LNCaP clone FGC (cell line): ENCODE measurements around the gene PCDH9.

Experiments used
- DNase-seq: peaks from one replicate; pipeline ENCODE4 v3.0.0-alpha.2; 2011; ENCODE audit warnings: low read depth
- H3K4me3 ChIP-seq: 2 replicates; pipeline ENCODE4 v1.5.1; 2011; ENCODE audit warnings: mild to moderate bottlenecking, low read depth, low read length, control low read depth
- TF ChIP-seq, protein P1 (sequence below): IDR thresholded peaks from 2 replicates; pipeline ENCODE4 v1.5.1; 2012; ENCODE audit warnings: mild to moderate bottlenecking; ENCODE audit not compliant: control insufficient read depth, insufficient read depth; ENCODE audit errors: extremely low read depth

PCDH9 gene

DNA sequence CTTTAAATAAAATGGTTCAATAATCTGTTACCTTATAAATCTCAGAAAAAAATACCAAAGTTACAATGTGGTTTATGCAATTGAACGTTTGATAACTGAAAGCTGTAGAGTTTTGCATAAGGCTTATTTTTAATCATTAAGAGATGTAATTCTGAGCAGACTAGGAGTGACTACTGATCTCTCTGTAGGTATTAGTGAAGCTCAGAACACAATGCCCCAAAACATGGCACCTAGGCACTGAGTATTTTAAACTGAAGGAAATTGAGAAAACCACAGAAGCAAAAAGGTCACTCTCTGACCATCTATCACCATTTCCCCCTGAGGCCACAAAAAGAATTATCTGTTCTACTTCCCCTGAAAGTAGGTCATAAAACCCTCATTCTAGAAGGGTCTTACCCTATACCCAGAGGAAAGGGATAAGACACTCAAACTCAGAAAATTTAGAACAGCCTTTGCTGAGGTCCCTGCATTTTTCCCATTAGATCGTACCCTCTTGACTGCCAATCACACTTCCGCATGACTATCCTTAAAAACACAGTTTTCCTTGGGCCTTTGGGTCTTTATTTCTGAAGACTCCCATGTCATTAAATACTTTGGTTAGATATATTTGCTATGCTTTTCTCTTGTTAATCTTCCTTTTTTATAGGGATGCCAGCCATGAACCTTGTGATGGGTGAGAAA lies 158.1 kb downstream of the PCDH9 start:
- no peak overlapping the region for H3K4me3 ChIP-seq
- DNase-seq = no peak
- TF ChIP-seq, protein P1, sequence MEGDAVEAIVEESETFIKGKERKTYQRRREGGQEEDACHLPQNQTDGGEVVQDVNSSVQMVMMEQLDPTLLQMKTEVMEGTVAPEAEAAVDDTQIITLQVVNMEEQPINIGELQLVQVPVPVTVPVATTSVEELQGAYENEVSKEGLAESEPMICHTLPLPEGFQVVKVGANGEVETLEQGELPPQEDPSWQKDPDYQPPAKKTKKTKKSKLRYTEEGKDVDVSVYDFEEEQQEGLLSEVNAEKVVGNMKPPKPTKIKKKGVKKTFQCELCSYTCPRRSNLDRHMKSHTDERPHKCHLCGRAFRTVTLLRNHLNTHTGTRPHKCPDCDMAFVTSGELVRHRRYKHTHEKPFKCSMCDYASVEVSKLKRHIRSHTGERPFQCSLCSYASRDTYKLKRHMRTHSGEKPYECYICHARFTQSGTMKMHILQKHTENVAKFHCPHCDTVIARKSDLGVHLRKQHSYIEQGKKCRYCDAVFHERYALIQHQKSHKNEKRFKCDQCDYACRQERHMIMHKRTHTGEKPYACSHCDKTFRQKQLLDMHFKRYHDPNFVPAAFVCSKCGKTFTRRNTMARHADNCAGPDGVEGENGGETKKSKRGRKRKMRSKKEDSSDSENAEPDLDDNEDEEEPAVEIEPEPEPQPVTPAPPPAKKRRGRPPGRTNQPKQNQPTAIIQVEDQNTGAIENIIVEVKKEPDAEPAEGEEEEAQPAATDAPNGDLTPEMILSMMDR = no peak

DNA sequence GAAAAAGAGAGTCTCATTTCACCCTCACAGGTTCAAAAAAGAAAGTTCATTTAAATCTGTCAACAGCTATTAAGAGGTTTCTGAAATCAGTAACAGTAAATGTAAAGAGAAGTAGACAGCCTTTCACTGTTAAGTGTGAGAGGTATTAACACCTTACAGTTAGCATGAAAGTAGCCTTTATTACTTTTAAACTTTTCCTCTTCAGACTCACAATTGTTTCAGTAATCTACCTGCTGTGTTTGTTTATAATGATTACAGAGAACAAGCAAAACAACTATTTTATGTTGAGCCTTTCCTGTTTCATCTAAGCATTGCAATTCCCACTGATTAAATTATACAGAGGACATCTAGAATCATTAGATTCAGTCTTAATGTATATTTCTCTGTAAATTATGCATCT lies 159.8 kb downstream of the PCDH9 start:
- H3K4me3 ChIP-seq = no peak overlapping the region
- no peak for DNase-seq
- TF ChIP-seq, protein P1 = no peak

DNA sequence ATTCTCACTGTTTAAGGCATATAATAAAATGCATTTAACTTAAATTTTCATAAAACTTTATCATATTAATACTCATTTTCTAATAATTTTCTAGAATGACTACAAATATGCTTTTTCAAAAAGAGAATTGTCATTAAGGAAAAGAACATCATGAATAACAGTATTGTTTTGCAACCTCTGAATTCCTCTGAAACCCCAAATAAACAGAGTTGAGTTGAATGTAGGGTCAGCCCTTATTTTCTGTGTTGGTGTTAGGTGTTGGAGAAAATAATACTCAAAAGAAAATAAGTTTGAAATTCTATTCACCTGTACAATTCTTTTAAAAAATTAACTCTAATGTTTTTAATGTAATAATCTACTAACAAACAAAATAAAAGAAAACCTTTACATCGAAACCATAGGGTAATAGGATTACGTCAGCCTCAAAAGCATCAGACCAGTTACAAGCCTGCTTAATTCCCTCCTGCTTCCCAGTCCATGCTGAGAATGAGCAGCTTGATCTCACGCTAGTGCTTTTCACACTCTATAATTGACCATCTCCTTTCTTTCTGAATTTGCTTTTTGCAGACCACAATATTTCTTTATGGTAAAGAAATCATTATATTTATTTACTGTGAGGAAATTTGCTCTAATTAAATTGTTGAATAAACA lies 160.9 kb downstream of the PCDH9 start:
- TF ChIP-seq, protein P1 = no peak
- DNase-seq = no peak
- no peak overlapping the region for H3K4me3 ChIP-seq

DNA sequence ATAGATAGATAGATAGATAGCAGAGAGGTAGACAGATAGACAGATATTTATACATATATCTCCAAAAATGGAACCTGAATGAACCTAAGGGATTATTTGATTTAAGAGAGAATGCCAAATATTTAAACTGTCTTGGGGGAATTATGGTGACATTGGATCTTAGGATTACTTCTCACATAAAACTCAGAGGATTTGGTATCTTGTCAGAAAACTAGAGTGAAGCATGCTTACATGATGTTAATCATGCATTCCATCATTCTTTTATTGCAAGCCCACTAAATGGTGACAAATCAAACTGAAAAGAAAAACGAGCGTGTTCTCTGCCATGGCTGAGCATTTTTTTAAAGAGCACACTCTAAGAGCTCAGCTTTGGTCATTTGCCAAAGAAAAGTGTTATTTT lies 165.2 kb downstream of the PCDH9 start:
- TF ChIP-seq, protein P1 = no peak
- no peak for DNase-seq
- H3K4me3 ChIP-seq = no peak overlapping the region

DNA sequence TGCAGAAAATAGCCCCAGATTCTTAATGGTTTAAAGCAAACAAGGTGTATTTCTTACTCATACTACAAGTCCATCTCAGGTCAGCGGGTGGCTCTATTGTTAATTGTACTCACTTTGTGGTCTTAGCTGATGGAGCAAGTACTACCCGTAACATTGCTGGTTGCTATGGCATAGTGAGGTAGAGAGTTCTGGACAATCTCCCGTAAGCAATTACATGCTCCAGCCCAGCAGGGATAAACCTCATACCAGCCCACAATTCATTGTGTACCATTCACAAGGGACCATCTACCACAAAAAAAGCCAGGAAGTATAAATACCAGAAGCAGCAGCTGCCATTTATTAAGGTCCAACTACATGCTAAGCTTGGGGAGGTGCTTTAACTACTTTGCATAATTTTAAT lies 167.1 kb downstream of the PCDH9 start:
- H3K4me3 ChIP-seq = no peak overlapping the region
- no peak for DNase-seq
- TF ChIP-seq, protein P1 = no peak

DNA sequence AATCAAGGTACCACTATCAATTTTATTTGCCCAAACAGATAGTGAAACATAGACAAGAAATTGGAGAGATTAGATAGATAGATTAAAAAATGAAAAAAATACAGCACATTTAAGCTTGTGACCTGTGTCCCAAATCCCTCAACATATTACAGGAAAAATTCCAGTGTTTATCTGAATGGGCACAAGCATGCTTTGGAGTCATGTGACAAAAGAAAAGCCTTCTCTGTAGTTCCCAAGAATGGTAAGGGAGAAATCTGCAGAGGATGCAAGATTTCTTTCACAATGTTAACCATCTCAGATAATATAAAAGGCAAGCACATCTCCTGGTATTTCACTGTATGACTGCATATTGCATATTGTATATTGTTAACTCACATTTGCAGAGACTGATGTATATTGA lies 168.0 kb downstream of the PCDH9 start:
- H3K4me3 ChIP-seq = no peak overlapping the region
- no peak for DNase-seq
- TF ChIP-seq, protein P1 = no peak

DNA sequence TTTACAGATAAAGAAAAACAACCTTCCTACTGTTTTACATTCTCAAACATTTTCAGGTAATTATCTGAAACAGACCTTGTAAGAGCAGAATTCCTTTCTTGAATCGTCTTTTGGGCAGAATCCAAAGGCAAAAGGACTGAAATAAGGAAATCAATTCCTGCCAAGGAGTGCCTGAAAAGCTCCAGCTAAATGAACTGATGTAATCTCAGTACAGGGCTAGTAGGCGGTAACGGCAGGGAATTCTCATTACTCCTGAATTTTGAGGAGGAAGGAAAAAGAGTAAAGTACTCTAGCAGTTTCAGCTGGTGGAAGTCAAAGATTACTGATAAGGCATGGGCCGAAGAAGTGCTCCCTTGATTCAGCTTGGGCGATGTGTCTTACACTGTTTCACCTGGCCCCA lies 168.4 kb downstream of the PCDH9 start:
- no peak overlapping the region for H3K4me3 ChIP-seq
- TF ChIP-seq, protein P1 = no peak
- no peak for DNase-seq
